HPDE6-E6E7 (cell line): ENCODE measurements around the gene ASTL.
"Not testable (repeated sequence)": the region's sequence is repeated elsewhere in the genome, so short reads cannot be mapped to it uniquely, and the experiment has no call there.

ENCODE experiments used
- DNase-seq: peaks from one replicate; pipeline ENCODE4 v3.0.0; 2011; ENCODE audit warnings: missing footprints; ENCODE audit errors: extremely low spot score

ASTL gene

DNA sequence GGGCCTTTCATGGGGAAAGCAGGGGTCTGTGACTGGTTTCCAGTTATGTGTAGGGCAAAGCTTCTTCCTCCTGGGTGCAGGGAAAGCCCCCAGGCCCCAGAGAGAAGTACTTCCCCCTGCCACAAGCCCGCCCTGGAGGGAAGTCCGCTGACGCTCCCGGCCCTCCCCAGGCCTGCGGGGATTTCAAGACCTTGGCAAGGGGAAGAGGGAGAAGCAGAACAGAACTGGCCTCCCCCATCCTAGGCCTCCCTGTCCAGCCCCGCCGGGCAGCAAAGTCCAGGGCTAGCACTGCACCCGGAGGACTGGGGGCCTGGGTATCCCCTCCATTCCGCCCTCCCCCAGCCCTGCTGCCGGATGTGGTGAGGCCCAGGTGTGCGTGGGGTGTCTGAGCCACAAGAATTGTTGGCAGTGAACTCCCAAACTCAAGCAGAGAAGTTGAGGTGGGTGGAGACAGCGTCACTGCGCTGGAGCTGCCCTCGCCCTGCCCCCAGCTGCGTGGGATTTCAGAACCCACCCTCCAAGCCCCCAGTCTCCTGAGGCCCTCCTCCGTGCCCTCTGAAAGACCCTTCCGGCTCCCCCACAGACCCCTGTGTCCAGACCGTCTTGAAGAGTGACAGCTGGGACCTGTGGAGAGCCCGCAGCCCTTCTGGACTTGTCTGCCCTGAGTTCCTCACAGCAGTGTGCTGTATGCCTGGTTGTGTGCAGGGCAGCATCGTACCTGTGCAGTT, 8.0 kb upstream of the ASTL start:
- no peak for DNase-seq

DNA sequence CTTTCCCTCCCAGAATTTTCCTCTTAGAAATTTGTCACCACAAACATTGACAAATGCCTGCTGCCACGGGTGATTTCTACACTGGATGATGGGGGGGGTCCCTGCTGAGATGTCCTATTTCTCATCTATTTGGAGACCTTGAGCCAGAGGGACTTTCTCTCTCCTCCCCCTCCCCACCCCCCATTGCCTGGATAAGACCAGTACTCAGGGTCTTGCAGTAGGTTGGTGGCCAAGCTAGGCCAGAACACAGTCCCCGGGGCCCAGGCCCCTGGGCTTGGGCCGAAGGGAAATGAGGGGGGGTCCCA, 7.5 kb upstream of the ASTL start:
- DNase-seq, result no peak

DNA sequence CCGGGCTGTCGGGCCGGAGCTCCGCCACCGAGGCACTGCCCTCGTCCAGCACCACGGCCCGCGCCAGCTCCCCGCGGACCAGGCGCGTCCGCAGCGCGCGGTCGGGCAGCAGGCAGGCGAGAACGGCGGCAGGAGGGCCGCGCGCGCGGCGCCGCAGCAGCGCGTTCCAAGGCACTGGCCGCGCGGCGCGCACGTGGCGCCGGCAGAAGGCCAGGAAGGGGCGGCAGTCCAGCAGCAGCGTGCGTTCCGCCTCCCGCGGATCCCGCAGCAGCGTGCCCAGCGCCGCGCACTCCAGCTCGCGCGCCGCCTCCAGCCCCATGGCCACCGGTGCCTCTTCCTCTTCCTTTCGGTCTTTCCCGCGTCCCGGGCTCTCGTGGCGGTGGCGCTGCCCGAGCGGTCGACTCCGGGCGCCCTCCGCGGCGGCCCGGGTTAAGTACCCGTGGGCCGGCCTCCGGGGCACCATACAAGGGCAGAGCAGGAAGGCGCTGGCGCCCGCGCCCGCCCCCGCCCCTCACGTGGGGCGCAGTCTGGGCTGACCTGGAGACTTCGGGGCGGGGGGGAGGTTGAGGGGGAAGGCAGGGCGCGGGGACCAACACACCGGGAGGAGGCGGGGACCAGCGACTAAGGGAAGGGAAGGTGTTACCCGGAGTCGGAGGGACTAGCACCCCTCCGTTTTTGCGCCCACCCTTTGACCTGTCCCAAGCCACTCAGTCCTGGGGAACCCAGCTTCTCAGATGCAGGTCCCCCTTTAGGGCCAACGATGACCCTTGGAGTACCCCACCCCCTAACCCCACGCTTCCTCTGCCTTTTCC, 6.9 kb upstream of the ASTL start, which contains the start of gene DUSP2:
DUSP2 (minus strand) TSS at position 405 of the 812 bp plus-strand sequence; CDS start at position 319, 86 bp downstream.
- DNase-seq, result peak; percentile 71

DNA sequence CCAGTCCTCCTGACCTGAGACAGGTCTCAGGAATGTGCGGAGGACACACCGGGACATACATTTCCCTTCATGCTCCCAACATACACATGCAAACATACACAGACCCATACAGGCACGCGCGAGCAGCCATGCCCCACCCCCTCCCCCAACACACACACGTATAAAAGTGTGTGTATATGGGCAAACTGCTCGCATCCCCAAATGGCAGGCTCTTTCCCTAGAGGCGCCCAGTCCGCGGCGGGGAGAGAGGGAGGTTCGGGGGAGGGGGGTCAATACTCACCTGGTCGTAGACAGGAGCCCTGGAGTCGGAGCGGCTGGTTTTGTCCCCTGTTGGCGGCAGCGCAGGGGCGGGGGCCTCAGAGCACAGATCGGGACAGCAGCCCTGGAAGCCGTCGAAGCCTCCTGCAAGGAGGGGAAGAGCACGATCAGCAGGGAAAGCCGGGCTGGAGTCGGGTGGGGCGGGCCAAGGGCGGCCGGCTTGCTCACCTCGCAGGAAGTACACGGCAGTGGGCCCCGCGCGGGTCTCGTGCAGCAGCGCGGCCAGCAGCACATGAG, 6.3 kb upstream of the ASTL start:
- DNase-seq, result no peak

DNA sequence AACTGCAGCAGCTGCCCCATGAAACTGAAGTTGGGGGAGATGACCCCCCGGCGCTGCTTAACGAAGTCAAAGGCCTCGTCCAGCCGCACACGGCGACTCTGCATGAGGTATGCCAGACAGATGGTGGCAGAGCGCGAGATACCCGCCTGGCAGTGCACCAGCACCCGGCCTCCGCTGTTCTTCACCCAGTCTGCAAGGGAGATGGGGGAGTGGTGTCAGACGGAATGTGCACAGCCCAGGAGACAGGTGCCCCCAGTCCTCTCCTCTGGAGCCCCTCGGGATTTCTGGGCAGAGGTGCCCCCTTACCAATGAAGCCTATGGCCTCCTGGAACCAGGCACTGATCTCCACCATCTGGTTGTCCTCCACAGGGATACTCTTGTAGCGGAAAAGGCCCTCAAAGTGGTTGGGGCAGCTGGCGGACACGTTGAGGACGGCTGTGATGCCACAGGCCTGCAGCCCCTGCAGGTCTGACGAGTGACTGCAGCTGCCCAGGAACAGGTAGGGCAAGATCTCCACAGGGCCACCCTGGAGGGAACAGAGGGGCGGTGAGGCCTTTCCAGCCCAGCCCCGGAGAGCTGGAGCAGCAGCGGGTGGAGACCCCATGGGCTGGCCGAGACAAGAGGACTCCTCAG, 5.7 kb upstream of the ASTL start:
- peak; percentile 31 for DNase-seq

DNA sequence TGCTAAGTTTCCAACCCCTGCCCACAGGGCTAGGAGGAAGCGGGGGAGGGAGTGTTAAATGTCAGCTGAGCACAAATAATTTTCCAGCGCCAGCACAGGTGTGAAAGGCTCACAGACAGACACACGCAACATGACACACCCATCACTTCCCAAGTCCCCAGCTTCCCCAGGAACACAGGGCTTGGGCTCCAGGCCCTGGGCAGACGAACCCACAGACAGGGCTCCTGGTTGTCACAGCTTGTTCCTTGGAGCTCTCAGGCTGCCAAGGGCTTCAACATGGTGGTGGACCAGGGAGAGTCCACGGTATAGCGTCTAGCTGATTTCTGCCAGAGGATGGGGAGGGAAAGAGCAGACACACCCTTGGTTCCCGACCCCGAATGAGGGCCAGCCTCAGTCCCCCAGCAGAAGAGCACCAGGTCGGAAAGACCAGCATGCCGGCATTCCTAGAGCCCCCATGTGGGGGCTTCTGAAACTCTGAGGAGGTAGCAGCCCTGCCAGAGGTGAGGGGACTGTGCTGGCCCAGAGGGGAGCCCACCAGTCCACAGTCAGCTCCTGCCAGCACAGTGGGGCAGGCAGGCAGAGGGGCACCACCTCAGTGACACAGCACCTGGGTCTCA, 5.0 kb upstream of the ASTL start:
- no peak for DNase-seq

DNA sequence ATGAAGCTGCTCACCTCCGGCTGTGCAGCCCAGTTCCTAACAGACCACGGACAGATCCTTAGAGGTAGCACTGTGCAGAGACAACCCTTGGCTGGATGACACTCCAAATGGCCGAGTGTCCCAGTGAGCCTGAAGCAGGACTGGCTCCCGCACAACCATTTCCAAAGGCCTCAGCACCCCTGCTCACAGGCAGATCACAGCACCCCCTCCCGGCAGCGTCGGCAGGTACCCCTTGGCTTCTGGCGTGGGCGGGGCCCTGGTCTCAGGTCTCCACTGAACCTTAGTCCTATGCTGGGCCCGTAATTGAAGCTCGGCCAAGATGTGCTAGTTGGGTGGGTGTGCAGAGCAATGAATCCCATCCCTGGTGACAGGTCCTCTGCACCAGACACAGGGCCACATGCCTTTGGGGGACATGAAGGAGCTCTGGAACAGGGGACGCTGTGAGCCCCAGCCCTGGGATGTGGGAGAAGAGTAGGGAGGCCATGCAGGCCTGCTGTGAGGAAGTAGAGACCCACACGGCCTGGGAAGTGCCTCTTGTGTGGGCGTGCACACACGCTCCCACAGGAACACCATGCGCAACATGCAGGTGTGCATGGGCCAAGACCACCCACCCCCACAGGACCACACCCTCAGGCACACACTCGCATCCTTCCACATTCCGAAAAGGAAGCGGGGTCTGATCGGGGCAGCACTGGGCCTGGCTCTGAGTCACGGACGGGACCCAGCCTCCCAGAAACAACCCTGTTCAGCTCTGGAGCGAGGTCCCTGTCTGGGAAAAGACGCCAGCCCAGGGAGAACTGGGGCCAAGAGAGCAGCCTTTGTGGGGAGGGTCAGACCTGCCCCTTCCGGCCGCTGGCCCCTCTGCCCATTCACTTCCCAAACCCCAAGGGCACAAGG, 4.2 kb upstream of the ASTL start:
- no peak for DNase-seq

DNA sequence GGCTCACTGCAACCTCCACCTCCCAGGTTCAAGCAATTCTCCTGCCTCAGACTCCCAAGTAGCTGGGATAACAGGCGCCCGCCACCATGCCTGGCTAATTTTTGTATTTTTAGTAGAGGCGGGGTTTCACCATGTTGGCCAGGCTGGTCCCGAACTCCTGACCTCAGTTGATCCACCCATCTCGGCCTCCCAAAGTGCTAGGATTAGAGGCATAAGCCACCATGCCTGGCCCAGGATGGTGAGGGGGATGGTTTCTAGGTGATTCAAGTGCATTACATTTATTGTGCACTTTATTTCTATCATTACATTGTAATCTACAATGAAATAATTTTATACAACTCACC, 3.3 kb upstream of the ASTL start:
- DNase-seq, result not testable (repeated sequence)

DNA sequence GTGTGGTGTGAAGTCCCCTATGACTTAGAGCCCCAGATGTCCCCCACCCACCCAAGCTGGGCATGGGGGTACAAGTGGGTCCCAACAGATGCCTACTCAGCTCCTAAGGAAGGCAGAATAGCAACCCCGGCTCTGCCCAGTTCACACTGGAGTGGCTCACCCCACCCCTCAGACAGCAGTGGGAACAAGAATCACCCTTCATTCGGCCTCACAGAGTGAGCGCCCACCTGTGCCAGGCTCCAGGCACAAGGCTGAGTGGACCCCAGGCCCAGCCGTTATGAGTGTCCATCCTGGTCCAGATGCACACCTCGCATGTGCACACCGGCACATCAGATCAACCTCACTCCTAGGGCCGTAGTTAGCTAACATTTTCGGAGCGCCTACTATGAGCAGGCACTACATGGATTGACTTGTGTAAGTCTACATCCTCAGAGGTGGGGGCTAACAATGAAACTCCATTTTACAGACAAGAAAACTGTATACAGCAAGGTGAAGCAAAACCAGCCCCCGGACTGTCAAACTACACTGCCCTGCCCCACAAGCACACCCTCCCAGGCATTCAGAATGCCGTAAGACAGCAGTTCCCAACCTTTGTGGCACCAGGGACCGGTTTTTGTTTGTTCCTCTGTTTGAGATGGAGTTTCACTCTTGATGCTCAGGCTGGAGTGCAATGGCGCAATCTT, 2.8 kb upstream of the ASTL start:
- no peak for DNase-seq

DNA sequence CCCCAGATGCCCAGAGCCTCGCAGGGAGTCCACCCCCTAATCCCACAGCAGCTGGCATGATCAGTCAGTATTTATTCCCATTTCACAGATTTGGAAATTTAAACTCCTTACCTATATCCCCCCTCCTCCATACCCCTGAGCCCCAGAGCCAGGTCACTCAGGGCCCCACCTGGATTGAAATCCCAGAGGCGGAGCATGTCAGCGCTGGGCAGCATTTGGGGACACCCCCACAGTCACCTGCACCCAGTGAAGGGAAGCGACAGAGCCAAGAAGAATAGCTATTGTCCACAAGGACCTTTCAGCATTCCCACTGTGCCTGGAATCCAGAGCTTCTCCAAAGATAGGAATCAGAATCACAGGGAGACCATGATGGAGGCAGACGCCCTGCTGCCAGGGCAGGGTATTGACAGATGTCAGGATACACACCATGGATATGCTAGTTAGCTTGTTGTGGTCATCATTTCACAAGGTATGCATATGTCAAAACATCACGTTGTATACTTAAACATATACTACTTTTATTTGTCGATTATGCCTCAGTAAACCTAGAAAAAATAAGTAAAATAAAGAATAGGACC, 968 bp upstream of the ASTL start:
- no peak for DNase-seq

DNA sequence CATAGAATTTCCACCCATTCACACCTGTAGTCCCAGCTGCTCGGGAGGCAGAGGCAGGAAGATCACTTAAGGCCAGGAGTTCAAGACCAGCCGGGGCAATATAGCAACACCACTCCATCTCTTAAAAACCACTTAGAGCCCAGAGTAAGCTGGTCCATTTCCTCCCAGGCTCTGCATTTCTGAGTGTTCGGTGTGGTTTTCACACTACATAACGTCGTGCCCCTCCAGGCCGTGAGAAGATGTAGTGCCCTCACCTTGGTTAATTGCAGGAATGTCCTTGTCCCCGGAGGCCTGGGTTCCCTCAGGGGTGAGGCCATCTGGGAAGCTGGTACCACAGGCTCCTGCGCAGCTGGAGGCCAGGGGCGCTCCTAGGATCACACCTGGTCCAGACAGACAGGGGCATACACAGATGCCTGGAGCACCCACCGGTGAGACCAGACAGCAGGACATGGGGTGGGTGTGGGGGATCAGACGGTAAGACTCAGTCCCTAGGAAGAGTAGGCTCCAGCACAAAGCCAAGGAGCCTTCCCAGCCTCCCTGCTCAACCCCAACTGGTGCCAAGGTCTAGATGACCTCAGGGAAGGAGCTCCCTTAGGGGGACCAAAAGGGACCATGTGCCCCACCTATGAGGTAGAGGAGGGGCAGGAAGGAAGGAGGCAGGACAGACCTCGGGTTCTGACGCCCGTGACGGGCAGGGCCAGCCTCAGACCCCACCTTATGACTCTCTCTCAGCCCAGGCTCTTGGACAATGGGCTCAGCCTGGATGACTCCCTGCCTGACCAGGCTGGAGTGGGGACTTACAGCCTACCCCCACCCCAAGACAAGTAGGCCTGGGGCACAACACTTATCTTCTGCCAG, 752 bp downstream of the ASTL start:
- no peak for DNase-seq

DNA sequence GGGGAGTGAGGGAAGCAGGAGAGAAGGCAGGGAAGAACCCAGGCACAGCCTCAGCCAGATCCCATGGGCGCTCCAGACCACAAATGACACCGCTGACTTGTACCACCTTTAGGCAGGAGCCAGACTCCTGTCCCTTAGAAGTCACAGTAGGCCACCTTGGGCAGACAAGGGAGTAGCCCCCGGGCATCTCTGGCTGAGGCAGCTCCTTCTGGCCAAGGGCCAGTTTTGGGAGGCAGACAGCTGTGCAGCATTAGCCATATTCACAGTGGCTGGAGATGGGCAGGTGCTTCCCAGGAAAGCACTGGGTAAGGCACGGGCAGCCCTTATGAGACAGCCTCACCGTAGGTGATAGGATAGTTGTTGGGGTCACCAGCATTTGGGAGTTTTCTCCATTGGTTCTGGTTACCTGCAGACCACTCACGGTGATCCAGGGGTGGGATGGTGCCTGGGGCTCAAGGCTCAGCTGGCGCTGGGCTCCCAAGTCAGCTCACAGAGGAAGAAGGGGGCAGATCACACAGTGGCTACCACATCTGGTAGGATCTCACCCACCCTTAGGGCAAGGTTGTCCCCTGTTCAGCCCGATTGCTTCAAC, 2.1 kb downstream of the ASTL start:
- no peak for DNase-seq

DNA sequence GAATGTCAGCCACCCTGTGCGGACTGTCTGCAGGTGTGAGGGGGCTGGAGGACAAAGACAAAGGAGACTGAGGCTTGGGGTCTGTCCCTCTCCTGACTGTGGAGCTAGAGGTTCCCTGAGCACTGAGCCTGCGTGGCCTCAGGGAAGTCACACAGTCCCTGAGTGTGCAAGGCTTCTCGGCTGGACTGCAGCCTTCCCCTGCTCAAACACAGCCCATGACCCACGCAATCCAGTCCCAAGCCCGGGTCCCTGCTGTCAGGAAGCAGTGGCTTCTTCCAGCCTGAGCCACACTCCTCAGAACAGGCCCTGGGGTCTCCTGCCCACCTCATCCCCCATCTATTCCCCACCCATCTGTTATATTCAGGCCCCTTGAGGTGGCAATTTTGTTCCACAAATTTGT, 2.7 kb downstream of the ASTL start:
- DNase-seq, result no peak

DNA sequence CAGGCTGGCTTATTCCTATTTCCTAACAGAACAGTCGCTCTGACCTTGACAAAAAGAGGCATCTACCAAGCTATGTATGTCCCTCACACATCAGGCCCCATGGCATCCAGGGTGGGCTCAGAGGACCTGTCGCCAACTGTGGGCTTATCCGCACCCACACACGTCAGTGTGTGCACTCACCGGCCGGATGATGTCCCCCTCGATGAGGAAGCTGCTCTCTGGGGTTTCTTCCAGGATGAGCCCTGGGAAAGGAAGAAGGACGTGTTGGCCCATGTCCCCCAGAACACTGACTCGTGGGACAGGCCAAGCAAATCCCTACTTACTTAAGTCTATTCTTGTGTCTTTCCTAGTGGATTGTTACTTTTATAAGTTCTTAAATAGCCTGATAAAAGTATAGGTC, 3.1 kb downstream of the ASTL start:
- no peak for DNase-seq

DNA sequence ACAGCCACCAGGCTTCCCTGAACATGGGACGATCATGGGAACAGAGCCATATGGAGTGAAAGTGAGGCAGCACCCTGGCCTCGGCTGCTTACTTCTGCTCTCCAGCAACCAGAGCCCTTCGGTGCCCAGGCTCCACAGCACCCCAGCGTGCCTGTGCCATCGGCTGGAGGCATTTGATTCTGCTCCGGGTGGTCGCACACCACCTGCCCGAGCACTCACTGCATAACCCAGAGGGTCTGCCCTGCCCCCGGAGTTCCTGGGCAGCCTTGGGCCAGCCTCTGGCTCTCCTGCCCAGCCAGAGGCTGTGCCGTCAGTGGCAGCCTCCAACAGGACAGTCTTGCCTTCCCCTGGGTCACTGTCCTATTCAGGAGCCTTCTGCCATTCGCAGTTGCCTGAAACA, 3.9 kb downstream of the ASTL start:
- no peak for DNase-seq

DNA sequence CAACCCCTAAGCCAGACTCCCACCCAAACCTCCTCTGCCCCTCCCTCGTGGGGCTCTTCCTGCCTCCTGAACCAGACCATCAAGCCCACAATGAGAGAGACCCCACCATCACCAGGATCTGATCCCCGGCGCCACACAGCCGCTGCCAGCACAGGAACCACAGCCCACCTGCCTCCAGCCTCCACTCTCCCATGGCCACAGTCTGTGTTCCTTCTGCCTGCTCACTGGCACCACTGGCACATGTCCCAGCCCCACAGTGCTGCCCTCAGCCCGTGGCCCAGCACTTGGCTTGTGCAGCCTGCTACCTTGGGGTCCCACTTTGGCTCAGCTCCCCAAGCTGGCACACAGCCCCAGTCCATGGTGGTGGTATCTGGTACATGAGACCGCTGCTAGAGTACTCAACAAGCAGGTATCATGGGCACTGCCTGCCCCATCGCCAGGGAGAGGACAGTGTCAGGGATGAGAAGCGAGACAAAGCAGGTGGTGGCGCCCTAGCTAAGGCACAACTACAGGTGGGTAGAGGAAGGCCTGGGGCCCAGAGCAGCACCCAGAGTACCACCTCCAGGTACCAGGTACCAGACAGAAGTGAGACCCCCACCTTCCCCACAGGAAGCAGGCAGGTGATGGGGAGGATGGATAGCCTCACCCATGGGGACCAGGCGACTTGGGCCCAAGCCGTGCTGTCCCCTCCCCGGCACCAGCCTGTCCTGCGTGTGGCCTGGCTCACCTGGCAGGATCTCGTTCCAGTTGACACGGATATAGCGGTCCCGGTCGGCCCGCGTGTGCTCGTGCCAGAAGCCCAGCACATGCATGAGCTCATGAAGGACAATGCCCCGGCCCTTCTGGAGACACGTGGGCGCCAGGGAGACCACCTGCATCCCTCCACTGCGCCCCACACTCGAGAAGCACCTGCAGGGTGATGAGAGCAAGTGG, 6.2 kb downstream of the ASTL start:
- DNase-seq, result no peak

DNA sequence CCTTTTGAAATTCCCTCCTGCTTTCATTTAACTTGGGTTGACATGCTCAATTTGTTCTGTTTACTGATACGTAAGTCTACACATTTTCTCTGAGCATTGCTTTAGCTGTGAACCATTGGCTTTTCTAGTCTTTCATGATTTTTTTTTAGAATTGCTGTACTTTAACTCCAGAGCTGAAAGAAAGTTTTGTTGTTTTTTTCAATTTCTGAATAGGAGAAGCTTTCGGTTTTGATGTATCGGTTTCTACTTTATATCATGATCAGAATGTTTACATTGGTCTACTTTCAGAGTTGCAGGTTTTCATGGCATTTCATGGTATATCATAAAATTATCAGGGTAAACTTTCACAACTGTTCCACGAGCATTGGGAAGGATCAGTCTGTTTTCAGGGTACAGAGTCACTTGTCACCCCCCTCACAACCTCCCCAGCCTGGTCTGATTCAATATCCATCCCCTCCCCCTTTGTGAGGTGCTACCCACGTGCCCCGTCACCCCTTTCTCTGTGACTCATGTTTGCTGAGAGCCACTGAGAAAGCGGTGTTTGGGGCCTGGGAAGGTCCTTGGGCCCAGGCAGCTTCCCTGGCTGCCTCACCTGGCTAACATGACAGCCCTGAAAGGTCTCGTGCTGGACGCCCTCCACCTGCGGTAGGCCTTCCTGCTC, 7.0 kb downstream of the ASTL start:
- no peak for DNase-seq
